Thyroid gland (tissue), 4 donors: ENCODE measurements around the gene OR52A1.

ENCODE experiments used
- POLR2A ChIP-seq, 2 donors: fragments of 450-650 bp; IDR thresholded peaks; one replicate each; pipeline ENCODE4 v1.6.1; 2017; ENCODE audit warnings: antibody characterized with exemption in 2 of 2, mild to moderate bottlenecking in 2 of 2, moderate library complexity in 1 of 2
- TF ChIP-seq, protein P1 (sequence below), 6 experiments: fragments of 200-600 bp in 3 of 6; fragments of 450-650 bp in 3 of 6; sonication (generic) in 3 of 6; IDR thresholded peaks; one replicate each; pipeline ENCODE4 v1.5.1; 2016 to 2019; ENCODE audit warnings: antibody characterized with exemption in 6 of 6, mild to moderate bottlenecking in 2 of 6, inconsistent platforms in 1 of 6, moderate library complexity in 1 of 6

DNA sequence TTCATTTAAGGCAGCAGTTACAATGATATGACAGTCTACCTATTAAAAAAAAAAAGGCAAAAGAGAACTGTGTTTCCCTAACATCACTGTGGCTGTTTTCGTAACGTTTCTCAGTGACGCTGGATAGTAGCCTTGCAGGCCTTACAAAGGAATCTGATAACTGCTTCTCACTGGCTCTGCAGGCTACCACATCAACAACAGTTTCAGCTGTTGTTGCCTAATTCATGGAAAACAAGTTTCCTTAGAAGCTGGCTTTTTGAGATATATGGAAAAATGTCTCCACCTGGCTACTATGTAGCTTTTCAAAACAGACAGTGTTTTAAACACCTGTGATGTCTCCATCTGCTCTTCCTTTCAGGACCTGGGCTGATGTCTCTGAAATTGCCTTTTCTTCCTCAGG is 42.2 kb upstream of the OR52A1 start:
- no peak for TF ChIP-seq POLR2A (IDR thresholded peaks at IDR 0.05)
- TF ChIP-seq, protein P1, sequence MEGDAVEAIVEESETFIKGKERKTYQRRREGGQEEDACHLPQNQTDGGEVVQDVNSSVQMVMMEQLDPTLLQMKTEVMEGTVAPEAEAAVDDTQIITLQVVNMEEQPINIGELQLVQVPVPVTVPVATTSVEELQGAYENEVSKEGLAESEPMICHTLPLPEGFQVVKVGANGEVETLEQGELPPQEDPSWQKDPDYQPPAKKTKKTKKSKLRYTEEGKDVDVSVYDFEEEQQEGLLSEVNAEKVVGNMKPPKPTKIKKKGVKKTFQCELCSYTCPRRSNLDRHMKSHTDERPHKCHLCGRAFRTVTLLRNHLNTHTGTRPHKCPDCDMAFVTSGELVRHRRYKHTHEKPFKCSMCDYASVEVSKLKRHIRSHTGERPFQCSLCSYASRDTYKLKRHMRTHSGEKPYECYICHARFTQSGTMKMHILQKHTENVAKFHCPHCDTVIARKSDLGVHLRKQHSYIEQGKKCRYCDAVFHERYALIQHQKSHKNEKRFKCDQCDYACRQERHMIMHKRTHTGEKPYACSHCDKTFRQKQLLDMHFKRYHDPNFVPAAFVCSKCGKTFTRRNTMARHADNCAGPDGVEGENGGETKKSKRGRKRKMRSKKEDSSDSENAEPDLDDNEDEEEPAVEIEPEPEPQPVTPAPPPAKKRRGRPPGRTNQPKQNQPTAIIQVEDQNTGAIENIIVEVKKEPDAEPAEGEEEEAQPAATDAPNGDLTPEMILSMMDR (IDR thresholded peaks at IDR 0.05) = no peak
